ENCODE results near the gene C9orf152.

DNA sequence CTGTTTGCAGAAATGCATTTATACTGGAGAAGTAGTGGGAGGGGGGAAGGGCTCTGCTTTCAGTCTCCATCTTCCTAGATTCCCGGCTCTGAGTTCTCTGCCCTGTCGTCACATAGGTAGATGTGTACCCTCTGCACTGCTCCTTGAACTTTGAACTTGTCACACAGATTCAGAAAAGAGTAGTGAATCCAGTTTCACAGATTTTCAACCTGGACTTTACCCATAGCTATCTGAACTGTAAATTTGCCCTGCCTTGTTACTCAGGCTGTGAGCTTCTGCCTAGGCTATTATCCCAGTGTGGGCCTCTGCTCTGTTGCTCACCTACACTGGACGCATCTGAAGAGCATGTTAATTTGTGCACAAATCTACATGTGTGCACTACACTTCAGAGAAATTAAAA lies 12.8 kb upstream of the C9orf152 start:
- TF ChIP-seq, protein P1, sequence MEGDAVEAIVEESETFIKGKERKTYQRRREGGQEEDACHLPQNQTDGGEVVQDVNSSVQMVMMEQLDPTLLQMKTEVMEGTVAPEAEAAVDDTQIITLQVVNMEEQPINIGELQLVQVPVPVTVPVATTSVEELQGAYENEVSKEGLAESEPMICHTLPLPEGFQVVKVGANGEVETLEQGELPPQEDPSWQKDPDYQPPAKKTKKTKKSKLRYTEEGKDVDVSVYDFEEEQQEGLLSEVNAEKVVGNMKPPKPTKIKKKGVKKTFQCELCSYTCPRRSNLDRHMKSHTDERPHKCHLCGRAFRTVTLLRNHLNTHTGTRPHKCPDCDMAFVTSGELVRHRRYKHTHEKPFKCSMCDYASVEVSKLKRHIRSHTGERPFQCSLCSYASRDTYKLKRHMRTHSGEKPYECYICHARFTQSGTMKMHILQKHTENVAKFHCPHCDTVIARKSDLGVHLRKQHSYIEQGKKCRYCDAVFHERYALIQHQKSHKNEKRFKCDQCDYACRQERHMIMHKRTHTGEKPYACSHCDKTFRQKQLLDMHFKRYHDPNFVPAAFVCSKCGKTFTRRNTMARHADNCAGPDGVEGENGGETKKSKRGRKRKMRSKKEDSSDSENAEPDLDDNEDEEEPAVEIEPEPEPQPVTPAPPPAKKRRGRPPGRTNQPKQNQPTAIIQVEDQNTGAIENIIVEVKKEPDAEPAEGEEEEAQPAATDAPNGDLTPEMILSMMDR (IDR thresholded peaks at IDR 0.05; ENCODE audit: low read length), result no peak
- TF ChIP-seq EZH2 (IDR thresholded peaks at IDR 0.05; ENCODE audit: borderline replicate concordance, low read length), result no peak

Measured in OCI-LY1 (cell line).